DMS 273 (cell line): ENCODE results near the gene METTL17.
"Not testable (repeated sequence)": the region's sequence is repeated elsewhere in the genome, so short reads cannot be mapped to it uniquely, and the experiment has no call there.

Experiments used
- DNase-seq: peaks from one replicate; lab custom pipeline; 2025; ENCODE audit not compliant: unreplicated experiment; lab: John Stamatoyannopoulos, UW

METTL17 gene

GRCh38 chr14:20989787-20990600, at the start of gene METTL17:
METTL17 (plus strand) TSS chr14:20989980; CDS start chr14:20990003, 23 bp downstream.
- DNase-seq = peak; percentile 98

GRCh38 chr14:20945146-20945545, 44.6 kb upstream of the METTL17 start:
- not testable (repeated sequence) for DNase-seq

GRCh38 chr14:20946707-20947106, 43.1 kb upstream of the METTL17 start:
- not testable (repeated sequence) for DNase-seq

- not testable (repeated sequence) for DNase-seq
Observed at GRCh38 chr14:20954736-20955537, 34.8 kb upstream of the METTL17 start, which contains the start of gene RNASE2. RNASE2 (plus strand) TSS chr14:20955487; CDS start chr14:20955772, 285 bp downstream.

- DNase-seq = not testable (repeated sequence)
Observed at GRCh38 chr14:20955538-20955873, 34.3 kb upstream of the METTL17 start.

GRCh38 chr14:20956376-20956976, 33.3 kb upstream of the METTL17 start:
- DNase-seq = no peak

GRCh38 chr14:20958946-20959345, 30.8 kb upstream of the METTL17 start:
- DNase-seq = not testable (repeated sequence)

- no peak for DNase-seq
Observed at GRCh38 chr14:20969336-20969735, 20.4 kb upstream of the METTL17 start.

GRCh38 chr14:20970647-20970982, 19.2 kb upstream of the METTL17 start:
- no peak for DNase-seq

GRCh38 chr14:20970983-20971704, 18.6 kb upstream of the METTL17 start:
- peak; percentile 93 for DNase-seq

- DNase-seq = no peak
Observed at GRCh38 chr14:20971705-20972021, 18.1 kb upstream of the METTL17 start.

GRCh38 chr14:20973501-20973900, 16.3 kb upstream of the METTL17 start:
- no peak for DNase-seq

GRCh38 chr14:20976291-20976690, 13.5 kb upstream of the METTL17 start:
- no peak for DNase-seq

GRCh38 chr14:20978687-20979086, 11.1 kb upstream of the METTL17 start:
- no peak for DNase-seq

- DNase-seq = no peak
Observed at GRCh38 chr14:20980906-20981305, 8.9 kb upstream of the METTL17 start.

- no peak for DNase-seq
Observed at GRCh38 chr14:20982646-20983369, 7.0 kb upstream of the METTL17 start.

GRCh38 chr14:20985650-20986049, 4.1 kb upstream of the METTL17 start:
- DNase-seq = not testable (repeated sequence)

GRCh38 chr14:20986811-20987210, 3.0 kb upstream of the METTL17 start:
- DNase-seq = no peak

GRCh38 chr14:20988717-20989470, 886 bp upstream of the METTL17 start:
- DNase-seq = no peak

- DNase-seq = no peak
Observed at GRCh38 chr14:20989471-20989786, 351 bp upstream of the METTL17 start.
